Endothelial cell (in vitro differentiated cells): ENCODE data around the gene CPED1. TPM values are rescaled to one million over a fixed set of nuclear protein-coding genes. Genes with fewer than 3 reads are reported as not detected.

Experiments
- DNase-seq: peaks from one replicate; pipeline ENCODE4 v3.0.0; 2021; ENCODE audit warnings: low spot score
- H3K27ac Mint-ChIP-seq: one replicate; pipeline ENCODE4 v1.8.0; 2021; ENCODE audit warnings: mixed read lengths, inconsistent platforms; ENCODE audit not compliant: unreplicated experiment
- H3K27me3 Mint-ChIP-seq: one replicate; pipeline ENCODE4 v1.8.0; 2021; ENCODE audit warnings: mild to moderate bottlenecking, moderate library complexity, mixed read lengths, inconsistent platforms; ENCODE audit not compliant: unreplicated experiment
- H3K36me3 Mint-ChIP-seq: one replicate; pipeline ENCODE4 v1.8.0; 2021; ENCODE audit warnings: mild to moderate bottlenecking, low read depth, mixed read lengths, inconsistent platforms; ENCODE audit not compliant: unreplicated experiment
- H3K4me1 Mint-ChIP-seq: one replicate; pipeline ENCODE4 v1.8.0; 2021; ENCODE audit warnings: mild to moderate bottlenecking, mixed read lengths, inconsistent platforms; ENCODE audit not compliant: unreplicated experiment
- H3K4me3 Mint-ChIP-seq: one replicate; pipeline ENCODE4 v1.8.0; 2021; ENCODE audit warnings: mild to moderate bottlenecking, mixed read lengths, inconsistent platforms; ENCODE audit not compliant: unreplicated experiment
- H3K9me3 Mint-ChIP-seq: one replicate; pipeline ENCODE4 v1.8.0; 2021; ENCODE audit warnings: mixed read lengths, inconsistent platforms; ENCODE audit not compliant: unreplicated experiment
- CTCF ChIP-seq: fragments of 200-600 bp; sonication (generic); IDR thresholded peaks from one replicate; pipeline ENCODE4 v1.5.0; 2021; ENCODE audit warnings: antibody characterized with exemption; ENCODE audit not compliant: unreplicated experiment
- total RNA-seq: library from RNA; stranded (reverse); fragmentation: NEBNext Ultra II Directional; extraction: Animal tissue kit (Norgen Biotek cat#: 25700); gene quantifications from one replicate; pipeline ENCODE4 v1.2.1, GENCODE V29; 2021; ENCODE audit not compliant: unreplicated experiment

CPED1 gene
- total RNA-seq, 1 donor from 2014 or later, result 1.8 TPM

GRCh38 chr7:121132940-121133339 lies 144.4 kb downstream of the CPED1 start:
- Mint-ChIP-seq H3K27me3 (no peaks in the 10 kb centered on the region), H3K27ac (no peak overlapping the region), H3K4me3 (no peak overlapping the region), H3K4me1 (peaks cover 32% of the 10 kb centered on the region), H3K36me3 (no peaks in the 10 kb centered on the region), H3K9me3 (no peaks in the 10 kb centered on the region)
- TF ChIP-seq CTCF, result no peak
- DNase-seq, result no peak

- Mint-ChIP-seq H3K27me3 (no peaks in the 10 kb centered on the region), H3K4me3 (no peak overlapping the region), H3K4me1 (peaks cover 32% of the 10 kb centered on the region), H3K9me3 (no peaks in the 10 kb centered on the region), H3K36me3 (no peaks in the 10 kb centered on the region), H3K27ac (no peak overlapping the region)
- no peak for DNase-seq
- no peak for TF ChIP-seq CTCF
Observed at GRCh38 chr7:121133444-121133843, 144.9 kb downstream of the CPED1 start.

- no peak overlapping the region for H3K4me3 Mint-ChIP-seq
- H3K27me3 Mint-ChIP-seq, result no peaks in the 10 kb centered on the region
- no peaks in the 10 kb centered on the region for H3K9me3 Mint-ChIP-seq
- no peaks in the 10 kb centered on the region for H3K36me3 Mint-ChIP-seq
- H3K4me1 Mint-ChIP-seq, result peaks cover 13% of the 10 kb centered on the region
- DNase-seq, result no peak
- no peak overlapping the region for H3K27ac Mint-ChIP-seq
- no peak for TF ChIP-seq CTCF
Observed at GRCh38 chr7:121137580-121137979, 149.1 kb downstream of the CPED1 start.

GRCh38 chr7:121138262-121138933 lies 149.9 kb downstream of the CPED1 start:
- H3K27ac Mint-ChIP-seq, result no peak overlapping the region
- H3K4me3 Mint-ChIP-seq, result no peak overlapping the region
- no peak for TF ChIP-seq CTCF
- no peak for DNase-seq
- H3K36me3 Mint-ChIP-seq, result no peaks in the 10 kb centered on the region
- H3K4me1 Mint-ChIP-seq, result peaks cover 8% of the 10 kb centered on the region
- H3K27me3 Mint-ChIP-seq, result no peaks in the 10 kb centered on the region
- no peaks in the 10 kb centered on the region for H3K9me3 Mint-ChIP-seq

- no peaks in the 10 kb centered on the region for H3K36me3 Mint-ChIP-seq
Observed at GRCh38 chr7:121139427-121139826, 150.9 kb downstream of the CPED1 start.

More at GRCh38 chr7:121139427-121139826, 150.9 kb downstream of the CPED1 start:
- no peaks in the 10 kb centered on the region for H3K27me3 Mint-ChIP-seq
- no peak for TF ChIP-seq CTCF
- no peak overlapping the region for H3K4me3 Mint-ChIP-seq
- no peak overlapping the region for H3K27ac Mint-ChIP-seq
- no peaks in the 10 kb centered on the region for H3K9me3 Mint-ChIP-seq
- DNase-seq, result no peak
- no peaks in the 10 kb centered on the region for H3K4me1 Mint-ChIP-seq
